Activated naive CD4-positive, alpha-beta T cell treated with anti-CD3 and anti-CD28 coated beads, Interleukin-2, amount 50 U/mL, for 72 hours (primary cell): ENCODE measurements around the gene EIF3M. TPM values are rescaled to one million over a fixed set of nuclear protein-coding genes. Genes with fewer than 3 reads are reported as not detected.

Experiments used
- ATAC-seq, 2 donors: fragments of 150-1000 bp; cut with Tn5 transposase; 2 replicates each; pipeline ENCODE4 v1.10.0; 2021; ENCODE audit warnings: mild to moderate bottlenecking in 2 of 2, moderate library complexity in 2 of 2
- DNase-seq, 2 donors: peaks; one replicate each; pipeline ENCODE4 v3.0.0; 2021 to 2022; ENCODE audit warnings: low spot score in 2 of 2
- H3K27ac Mint-ChIP-seq, 2 donors: one replicate each; pipeline ENCODE4 v1.8.0; 2022; ENCODE audit warnings: mild to moderate bottlenecking in 2 of 2, mixed read lengths in 2 of 2
- H3K36me3 Mint-ChIP-seq, 2 donors: one replicate each; pipeline ENCODE4 v1.8.0; 2022; ENCODE audit warnings: mixed read lengths in 2 of 2
- H3K9me3 Mint-ChIP-seq, 2 donors: one replicate each; pipeline ENCODE4 v1.8.0; 2022; ENCODE audit warnings: mixed read lengths in 2 of 2
- total RNA-seq, 2 donors: library from RNA; stranded (reverse); gene quantifications; one replicate each; pipeline ENCODE4 v1.2.3, GENCODE V29; 2022

The EIF3M gene
- 100 to 1,000 TPM; 343 to 359 TPM for total RNA-seq

- H3K36me3 Mint-ChIP-seq, result peaks cover 18 to 25% of the 10 kb centered on the region in 2 donors
- no peaks in the 10 kb centered on the region for H3K9me3 Mint-ChIP-seq
- peak within 1 kb of the TSS; percentile 97 for H3K27ac Mint-ChIP-seq
- ATAC-seq (peak; percentile 100), DNase-seq (peak; percentile 93 to 97)
Observed at GRCh38 chr11:32583459-32584271, at the start of gene EIF3M. EIF3M (plus strand) TSS chr11:32583831; CDS start chr11:32583888, 57 bp downstream.

- no peak for ATAC-seq
- H3K9me3 Mint-ChIP-seq, result no peaks in the 10 kb centered on the region
- H3K27ac Mint-ChIP-seq, result no peak overlapping the region
- H3K36me3 Mint-ChIP-seq, result no peaks in the 10 kb centered on the region
- no peak for DNase-seq
Observed at GRCh38 chr11:32538804-32539203, 44.8 kb upstream of the EIF3M start.

- ATAC-seq (no peak), DNase-seq (no peak)
- no peaks in the 10 kb centered on the region for H3K36me3 Mint-ChIP-seq
- H3K9me3 Mint-ChIP-seq, result no peaks in the 10 kb centered on the region
- H3K27ac Mint-ChIP-seq, result no peak overlapping the region
Observed at GRCh38 chr11:32549611-32550187, 33.9 kb upstream of the EIF3M start.

- Mint-ChIP-seq H3K9me3 (no peaks in the 10 kb centered on the region), H3K27ac (no peak overlapping the region), H3K36me3 (no peaks in the 10 kb centered on the region)
- DNase-seq (no peak), ATAC-seq (no peak)
Observed at GRCh38 chr11:32550207-32550606, 33.4 kb upstream of the EIF3M start.

GRCh38 chr11:32555091-32555490, 28.5 kb upstream of the EIF3M start:
- Mint-ChIP-seq H3K9me3 (no peaks in the 10 kb centered on the region), H3K27ac (no peak overlapping the region), H3K36me3 (no peaks in the 10 kb centered on the region)
- ATAC-seq (no peak), DNase-seq (no peak)

- ATAC-seq, result no peak
- no peaks in the 10 kb centered on the region for H3K9me3 Mint-ChIP-seq
Observed at GRCh38 chr11:32555895-32556294, 27.7 kb upstream of the EIF3M start.

GRCh38 chr11:32561835-32562234, 21.8 kb upstream of the EIF3M start:
- DNase-seq (no peak), ATAC-seq (no peak)
- Mint-ChIP-seq H3K27ac (no peak overlapping the region), H3K36me3 (no peaks in the 10 kb centered on the region), H3K9me3 (no peaks in the 10 kb centered on the region)

More at GRCh38 chr11:32555895-32556294, 27.7 kb upstream of the EIF3M start:
- no peak for DNase-seq
- H3K36me3 Mint-ChIP-seq, result no peaks in the 10 kb centered on the region
- H3K27ac Mint-ChIP-seq, result no peak overlapping the region

GRCh38 chr11:32562839-32563599, 20.6 kb upstream of the EIF3M start:
- DNase-seq (no peak), ATAC-seq (no peak)
- H3K27ac Mint-ChIP-seq, result no peak overlapping the region
- no peaks in the 10 kb centered on the region for H3K9me3 Mint-ChIP-seq
- no peaks in the 10 kb centered on the region for H3K36me3 Mint-ChIP-seq

GRCh38 chr11:32563600-32563959, 20.1 kb upstream of the EIF3M start:
- DNase-seq, result no peak
- Mint-ChIP-seq H3K27ac (no peak overlapping the region), H3K36me3 (no peaks in the 10 kb centered on the region), H3K9me3 (no peaks in the 10 kb centered on the region)
- no peak for ATAC-seq

GRCh38 chr11:32566517-32566916, 17.1 kb upstream of the EIF3M start:
- no peak for DNase-seq
- no peaks in the 10 kb centered on the region for H3K9me3 Mint-ChIP-seq
- peak in 1 of 2 donors; percentile 33 for ATAC-seq
- H3K36me3 Mint-ChIP-seq, result no peaks in the 10 kb centered on the region
- peak overlapping the region in 1 of 2 donors; percentile 48 for H3K27ac Mint-ChIP-seq

GRCh38 chr11:32567154-32567553, 16.5 kb upstream of the EIF3M start:
- peak overlapping the region; percentile 48 to 92 for H3K27ac Mint-ChIP-seq

GRCh38 chr11:32569313-32569881, 14.2 kb upstream of the EIF3M start:
- no peaks in the 10 kb centered on the region for H3K9me3 Mint-ChIP-seq
- DNase-seq (no peak), ATAC-seq (no peak)
- no peak overlapping the region for H3K27ac Mint-ChIP-seq
- H3K36me3 Mint-ChIP-seq, result no peaks in the 10 kb centered on the region

More at GRCh38 chr11:32567154-32567553, 16.5 kb upstream of the EIF3M start:
- DNase-seq, result no peak
- no peaks in the 10 kb centered on the region for H3K9me3 Mint-ChIP-seq
- ATAC-seq, result no peak
- no peaks in the 10 kb centered on the region for H3K36me3 Mint-ChIP-seq

- H3K27ac Mint-ChIP-seq, result no peak overlapping the region
- H3K36me3 Mint-ChIP-seq, result no peaks in the 10 kb centered on the region
- ATAC-seq, result no peak
- no peak for DNase-seq
- no peaks in the 10 kb centered on the region for H3K9me3 Mint-ChIP-seq
Observed at GRCh38 chr11:32571039-32571438, 12.6 kb upstream of the EIF3M start.

- Mint-ChIP-seq H3K27ac (no peak overlapping the region), H3K36me3 (no peaks in the 10 kb centered on the region), H3K9me3 (no peaks in the 10 kb centered on the region)
- no peak for ATAC-seq
- no peak for DNase-seq
Observed at GRCh38 chr11:32573228-32573627, 10.4 kb upstream of the EIF3M start.

- no peak for DNase-seq
- H3K36me3 Mint-ChIP-seq, result no peaks in the 10 kb centered on the region
- no peak for ATAC-seq
- no peaks in the 10 kb centered on the region for H3K9me3 Mint-ChIP-seq
- H3K27ac Mint-ChIP-seq, result peak overlapping the region in 1 of 2 donors; percentile 11
Observed at GRCh38 chr11:32574421-32574820, 9.2 kb upstream of the EIF3M start.

GRCh38 chr11:32575070-32575469, 8.6 kb upstream of the EIF3M start:
- Mint-ChIP-seq H3K36me3 (no peaks in the 10 kb centered on the region), H3K9me3 (no peaks in the 10 kb centered on the region), H3K27ac (no peak overlapping the region)
- ATAC-seq, result no peak
- no peak for DNase-seq

GRCh38 chr11:32576456-32576855, 7.2 kb upstream of the EIF3M start:
- ATAC-seq, result no peak
- no peaks in the 10 kb centered on the region for H3K9me3 Mint-ChIP-seq
- DNase-seq, result no peak
- H3K36me3 Mint-ChIP-seq, result no peaks in the 10 kb centered on the region
- H3K27ac Mint-ChIP-seq, result no peak overlapping the region
